GM19099 (cell line): Measurements from ENCODE around the gene KRT80.

Experiments
- POLR2A ChIP-seq: IDR thresholded peaks from 3 replicates; pipeline ENCODE4 v1.6.1; 2011; ENCODE audit warnings: low read depth; ENCODE audit not compliant: insufficient read length; ENCODE audit errors: extremely low read depth

KRT80 gene

DNA sequence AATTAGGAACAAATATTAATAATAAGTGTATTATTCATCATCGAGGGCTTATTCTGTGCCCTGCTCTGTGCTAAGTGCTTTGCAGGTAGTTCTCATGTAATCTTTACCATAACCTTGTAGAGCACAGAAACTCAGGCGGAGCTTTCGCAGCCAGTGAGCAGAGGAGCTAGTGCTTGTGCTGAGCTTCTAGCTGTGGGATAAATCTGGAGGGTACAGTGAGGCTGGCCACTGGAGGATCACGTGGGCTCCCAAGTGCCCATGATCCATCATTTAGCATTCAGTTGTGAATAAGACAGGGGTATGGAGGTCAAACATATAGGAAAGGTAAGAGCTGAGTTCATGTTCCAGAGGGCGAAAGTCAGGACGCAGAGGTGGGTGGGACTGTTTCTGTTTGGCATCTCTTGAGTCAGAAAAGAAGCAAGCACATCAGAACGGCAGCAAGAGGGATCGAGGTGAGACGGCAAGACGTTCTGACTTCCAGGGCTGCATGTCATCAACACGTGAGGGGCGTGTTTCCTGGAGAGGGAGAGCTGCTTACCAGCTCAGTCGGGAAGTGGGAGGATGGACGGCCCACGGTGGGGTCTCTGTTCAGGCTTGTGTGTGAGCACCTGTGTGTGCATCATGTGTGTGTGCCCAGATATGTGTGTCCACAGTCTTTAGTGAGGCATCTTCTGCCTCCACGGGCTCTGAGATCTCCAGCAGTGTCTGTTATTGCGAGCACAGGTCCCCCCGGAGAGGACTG, 16.8 kb upstream of the KRT80 start:
- TF ChIP-seq POLR2A = no peak

GRCh38 chr12:52207895-52208294, 16.1 kb upstream of the KRT80 start:
- no peak for TF ChIP-seq POLR2A

DNA sequence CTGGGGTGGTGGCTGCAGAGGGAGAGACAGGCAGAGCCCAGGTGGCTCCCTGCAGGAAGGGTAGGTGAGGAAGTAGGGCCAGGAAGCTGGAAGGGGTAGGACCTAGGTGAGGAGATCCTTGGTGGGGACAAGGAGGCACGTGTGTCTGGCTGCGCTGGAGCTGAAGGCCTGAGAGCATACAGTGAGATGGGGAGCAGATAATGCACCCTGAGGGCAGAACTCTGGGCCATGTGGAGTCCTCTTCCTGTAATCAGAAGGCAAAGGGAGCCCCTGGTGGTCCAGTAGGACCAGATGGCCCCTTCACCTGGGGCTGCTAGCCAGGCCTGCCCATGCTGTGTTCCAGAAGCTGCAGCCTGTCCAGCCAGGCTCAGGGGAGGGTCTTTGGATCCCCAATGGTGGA, 15.3 kb upstream of the KRT80 start:
- no peak for TF ChIP-seq POLR2A

GRCh38 chr12:52206304-52207040, 14.7 kb upstream of the KRT80 start:
- TF ChIP-seq POLR2A = no peak

GRCh38 chr12:52205612-52206303, 13.9 kb upstream of the KRT80 start:
- TF ChIP-seq POLR2A = no peak

DNA sequence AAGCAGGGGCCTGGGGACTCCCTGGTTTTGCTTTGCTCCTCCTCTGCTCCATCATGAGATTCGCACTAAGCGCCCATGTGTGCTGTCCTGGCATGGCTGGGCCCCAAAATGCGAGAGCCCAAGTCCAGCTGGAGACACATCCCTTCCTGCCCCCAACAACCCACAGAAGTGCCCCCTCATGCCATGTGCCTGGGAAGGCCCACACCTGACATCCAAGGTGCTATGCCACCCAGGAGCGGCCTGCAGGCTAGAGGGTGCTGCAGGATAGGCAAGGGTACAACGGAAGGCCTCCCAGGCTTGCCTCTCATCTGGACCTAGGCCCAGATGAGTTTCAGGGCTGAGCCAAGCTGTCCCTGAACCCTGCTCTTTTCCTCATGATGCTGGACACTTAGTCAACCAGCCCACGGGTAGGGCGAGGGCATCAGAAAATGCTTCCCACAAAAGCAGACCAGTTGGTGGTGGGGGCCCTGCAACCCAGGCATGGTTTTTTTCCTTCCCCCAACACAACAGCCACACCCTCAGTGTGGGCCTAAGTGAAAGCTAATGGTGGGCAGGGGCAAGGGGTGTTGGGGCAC, 13.2 kb upstream of the KRT80 start:
- no peak for TF ChIP-seq POLR2A

DNA sequence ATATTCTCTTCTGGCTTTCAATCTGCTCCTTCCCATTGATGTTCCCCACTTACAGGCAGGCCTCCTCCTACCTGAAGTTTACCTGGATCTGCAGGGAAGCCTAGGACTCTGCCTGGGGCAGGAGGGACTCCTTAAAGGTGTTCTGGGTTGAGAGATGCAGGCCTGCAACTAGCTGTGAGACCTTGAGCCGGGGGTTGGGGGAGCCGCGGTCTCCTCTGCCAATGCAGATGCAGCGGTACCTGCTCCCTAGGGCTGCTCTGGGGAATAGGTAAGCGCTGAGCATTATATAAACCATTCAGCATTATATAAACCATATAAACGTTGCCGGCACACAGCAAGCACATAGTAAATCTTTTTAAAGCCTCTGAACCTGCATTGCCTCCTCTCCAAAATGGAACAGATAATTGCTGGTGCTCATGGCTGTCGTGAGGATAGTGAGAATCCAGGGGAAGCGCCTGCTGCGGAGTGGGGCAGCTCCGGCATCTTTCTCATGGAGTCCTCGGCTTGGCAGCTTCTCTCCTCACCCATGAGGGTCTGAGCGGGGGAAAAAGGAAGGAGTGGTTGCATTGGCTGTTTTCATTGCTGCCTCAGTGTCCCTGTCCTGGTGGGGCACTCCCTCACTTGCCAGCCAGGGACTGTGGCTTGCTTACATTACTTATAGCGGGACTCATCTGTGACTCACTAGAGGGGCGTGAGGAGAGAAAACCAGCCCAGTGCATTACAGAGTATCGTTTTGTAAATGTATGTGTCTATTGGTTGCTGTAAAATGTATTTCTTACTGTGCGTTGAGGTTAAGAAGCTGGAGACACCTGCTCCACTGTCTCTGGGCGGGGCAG, 12.5 kb upstream of the KRT80 start:
- TF ChIP-seq POLR2A = no peak

DNA sequence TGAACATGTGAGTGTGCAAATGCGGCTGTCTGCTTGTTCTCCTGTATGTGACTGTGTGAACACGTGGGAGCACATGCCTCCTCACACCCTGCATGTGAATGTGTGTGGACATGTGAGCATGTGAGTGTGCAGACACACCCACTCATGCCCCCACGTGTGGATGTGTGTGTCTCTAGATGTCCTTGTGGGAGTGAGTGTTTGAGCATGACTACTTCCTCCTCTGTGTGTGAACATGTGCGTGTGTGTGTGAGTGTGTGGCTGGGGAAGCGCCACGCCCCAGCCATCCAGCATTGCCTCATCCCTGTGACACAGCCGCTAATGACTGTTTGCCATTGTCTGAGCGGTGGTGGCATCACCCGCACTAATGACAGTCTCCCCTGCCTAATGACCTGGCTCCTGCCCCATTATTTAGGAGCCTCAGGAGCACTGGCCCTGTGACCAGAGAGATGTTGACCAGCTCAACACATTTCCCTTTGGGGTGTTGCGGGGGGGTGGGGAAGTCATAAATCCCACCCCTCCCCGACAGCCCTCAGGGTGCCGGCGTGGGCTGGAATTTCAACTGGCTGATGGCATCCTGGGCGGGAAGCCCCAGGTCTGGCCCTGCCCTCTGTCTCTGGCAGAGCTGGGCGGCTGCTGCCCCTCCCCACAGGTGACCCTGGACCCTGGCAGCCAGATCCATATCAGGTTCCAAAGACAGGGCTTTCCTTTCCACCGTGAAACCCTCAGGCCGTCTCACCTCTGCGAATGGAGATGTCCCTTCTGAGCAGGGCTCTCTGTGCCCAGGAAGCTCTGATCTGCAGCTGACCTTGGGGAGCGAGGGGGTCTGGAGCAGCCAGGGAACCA, 11.5 kb upstream of the KRT80 start:
- TF ChIP-seq POLR2A = no peak

- TF ChIP-seq POLR2A = no peak
These were observed 10.7 kb upstream of the KRT80 start for GRCh38 chr12:52202361-52203078.

DNA sequence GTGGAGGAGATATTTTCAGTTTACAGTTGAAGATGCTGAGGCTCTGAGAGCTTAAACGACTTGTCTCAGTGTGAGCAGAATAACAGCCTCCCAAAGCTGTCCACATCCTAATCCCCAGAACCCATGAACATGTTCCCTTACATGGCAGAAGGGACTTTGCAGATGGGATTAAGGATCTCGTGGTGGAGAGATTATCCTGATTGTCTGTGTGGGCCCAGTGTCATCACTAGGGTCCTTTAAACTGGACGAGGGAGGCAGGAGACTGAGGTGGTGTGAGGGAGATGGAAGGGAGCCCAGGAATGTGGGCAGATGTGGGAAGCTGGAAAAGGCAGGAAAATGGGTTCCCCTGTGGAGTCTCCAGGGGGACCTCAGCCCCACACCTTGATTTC, 9.6 kb upstream of the KRT80 start:
- TF ChIP-seq POLR2A = no peak

DNA sequence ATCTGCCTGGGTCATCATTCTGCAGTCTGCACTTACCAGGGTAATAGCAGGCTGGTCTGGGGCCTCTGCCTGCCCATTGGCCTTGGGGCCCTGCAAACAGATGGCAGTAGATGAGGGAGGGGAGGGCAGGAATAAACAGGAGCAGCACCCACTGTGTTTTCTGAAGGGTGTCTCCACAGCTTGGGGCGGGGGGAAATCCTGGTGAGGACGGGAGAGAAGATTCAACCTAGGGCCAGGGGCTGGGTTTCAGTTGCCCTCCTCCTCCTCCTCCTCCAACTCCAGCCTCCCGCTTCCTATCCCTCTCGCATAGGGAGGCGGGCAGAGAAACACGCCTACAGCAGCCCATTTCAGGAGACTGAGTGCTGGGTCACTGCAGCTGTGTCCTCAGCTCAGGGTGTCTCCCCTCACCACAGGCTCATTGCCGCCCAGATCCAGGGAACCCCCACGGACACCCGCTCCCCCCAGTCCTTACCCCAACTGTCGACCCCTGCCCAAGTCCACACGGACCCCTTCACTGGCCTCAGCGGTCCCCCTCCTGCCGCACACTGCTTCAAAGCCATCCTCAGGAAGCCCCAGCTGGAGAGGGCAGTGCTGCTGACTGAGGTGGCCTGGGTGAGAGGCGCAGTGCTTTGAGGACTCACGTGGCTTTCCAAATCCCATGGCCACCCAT, 9.1 kb upstream of the KRT80 start:
- TF ChIP-seq POLR2A = no peak

DNA sequence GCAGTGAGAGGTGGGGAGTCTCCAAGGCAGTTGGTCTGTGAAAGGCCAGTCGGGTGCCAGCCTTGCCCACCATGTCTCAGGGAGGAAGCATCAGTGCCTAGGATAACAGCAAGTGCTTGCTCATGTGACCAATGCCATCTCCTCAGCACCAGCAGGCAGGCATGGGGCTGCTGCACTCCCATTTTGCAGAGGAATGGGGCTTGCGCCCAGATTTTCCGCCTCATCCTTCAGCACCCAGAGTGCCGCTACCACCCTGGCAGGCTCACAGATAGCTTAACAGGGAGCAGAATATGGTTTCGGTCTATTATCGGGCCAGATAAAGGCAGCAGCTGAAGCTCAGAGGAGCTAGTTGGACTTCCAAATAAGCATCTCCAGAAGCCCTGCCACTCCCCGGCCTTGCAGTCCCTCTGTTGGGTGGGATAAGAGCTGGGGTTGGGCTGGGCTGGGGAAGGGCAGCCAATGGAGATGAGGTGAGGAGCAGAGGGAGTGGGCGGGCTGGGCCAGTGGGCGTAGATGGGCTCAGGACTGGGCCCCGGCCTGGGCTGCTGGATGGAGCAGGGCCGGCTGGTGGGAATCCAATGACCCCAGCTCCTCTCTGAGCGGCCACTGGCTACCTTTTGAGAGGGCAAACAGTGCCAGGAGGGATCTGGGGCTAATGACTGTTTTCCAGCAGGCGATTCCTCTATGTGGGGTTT, 8.4 kb upstream of the KRT80 start:
- TF ChIP-seq POLR2A = no peak
